Activated naive CD8-positive, alpha-beta T cell (primary cell): ENCODE data around the gene KRTAP19-8.
A peak's percentile ranks its signal among the peaks of the same experiment; 100 is the strongest.

Source experiments
- H3K27ac Mint-ChIP-seq: one replicate; pipeline ENCODE4 v1.8.0; 2021; ENCODE audit warnings: mixed read lengths
- H3K27me3 Mint-ChIP-seq: one replicate; pipeline ENCODE4 v1.8.0; 2021; ENCODE audit warnings: mixed read lengths
- H3K36me3 Mint-ChIP-seq: one replicate; pipeline ENCODE4 v1.8.0; 2021; ENCODE audit warnings: mixed read lengths
- H3K4me1 Mint-ChIP-seq: one replicate; pipeline ENCODE4 v1.8.0; 2021; ENCODE audit warnings: low read depth, mixed read lengths
- H3K4me3 Mint-ChIP-seq: one replicate; pipeline ENCODE4 v1.8.0; 2021; ENCODE audit warnings: mild to moderate bottlenecking, mixed read lengths
- H3K9me3 Mint-ChIP-seq: one replicate; pipeline ENCODE4 v1.8.0; 2021; ENCODE audit warnings: low read depth, mixed read lengths

Gene KRTAP19-8

DNA sequence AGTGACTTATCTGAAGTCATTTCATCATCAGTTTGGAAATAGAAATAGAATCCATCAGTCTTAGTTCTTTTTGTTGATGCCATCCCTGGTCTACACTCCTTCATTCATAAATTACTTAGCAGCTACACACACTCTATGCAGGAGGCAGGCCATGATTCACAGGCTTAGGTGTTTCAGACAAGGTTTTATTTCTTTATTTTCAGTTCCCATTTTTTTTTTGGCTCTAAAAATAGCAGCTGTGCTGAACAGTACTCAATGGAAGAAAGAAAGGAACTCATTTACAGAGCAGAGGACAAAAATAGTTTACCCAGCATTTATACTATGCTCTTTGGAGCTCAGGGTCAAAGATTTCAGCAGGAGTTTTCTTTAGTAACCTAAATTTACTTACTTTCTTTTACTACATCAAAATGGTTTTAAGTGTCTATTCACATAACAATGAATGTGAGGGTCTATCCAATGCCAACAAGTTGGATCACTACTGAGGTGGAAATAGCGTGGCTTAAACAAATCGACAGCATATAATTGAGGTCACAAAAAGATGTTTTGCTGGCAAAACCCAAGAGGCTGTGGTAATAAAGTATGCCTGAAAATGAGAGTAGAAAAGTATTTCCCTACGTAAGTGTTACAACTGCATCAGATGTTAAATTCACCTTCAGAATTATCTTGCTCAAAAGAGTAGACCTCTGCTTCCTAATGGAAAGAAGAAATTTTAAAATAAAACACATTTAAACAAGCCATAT is 7.7 kb downstream of the KRTAP19-8 start:
- peaks cover 3% of the 10 kb centered on the region for H3K9me3 Mint-ChIP-seq

DNA sequence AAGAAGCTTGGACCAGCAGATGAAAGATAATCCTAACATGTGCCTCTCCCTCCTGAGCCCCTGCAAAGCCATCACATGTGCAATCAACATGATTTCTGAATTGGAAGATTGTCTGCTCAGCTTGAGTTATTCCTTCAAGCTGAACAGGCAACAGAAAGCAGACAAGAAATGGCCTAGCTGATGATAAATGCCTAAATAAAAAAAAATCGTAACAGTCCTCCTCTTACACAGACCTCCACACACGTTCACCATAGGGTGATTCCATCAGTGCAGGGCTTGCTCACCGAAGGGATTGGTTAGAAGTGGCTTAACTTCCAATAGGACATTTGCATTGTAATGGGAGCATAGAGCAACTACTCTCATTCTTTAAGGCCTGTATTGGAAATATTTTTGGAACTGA is 14.6 kb downstream of the KRTAP19-8 start:
- Mint-ChIP-seq H3K4me3 (no peak overlapping the region), H3K9me3 (no peaks in the 10 kb centered on the region), H3K27me3 (peaks cover 20% of the 10 kb centered on the region), H3K27ac (no peak overlapping the region), H3K36me3 (no peaks in the 10 kb centered on the region), H3K4me1 (no peaks in the 10 kb centered on the region)

More for the DNA sequence above, 7.7 kb downstream of the KRTAP19-8 start:
- peaks cover 11% of the 10 kb centered on the region for H3K27me3 Mint-ChIP-seq
- H3K27ac Mint-ChIP-seq, result no peak overlapping the region
- H3K4me3 Mint-ChIP-seq, result no peak overlapping the region
- H3K36me3 Mint-ChIP-seq, result no peaks in the 10 kb centered on the region
- no peaks in the 10 kb centered on the region for H3K4me1 Mint-ChIP-seq

DNA sequence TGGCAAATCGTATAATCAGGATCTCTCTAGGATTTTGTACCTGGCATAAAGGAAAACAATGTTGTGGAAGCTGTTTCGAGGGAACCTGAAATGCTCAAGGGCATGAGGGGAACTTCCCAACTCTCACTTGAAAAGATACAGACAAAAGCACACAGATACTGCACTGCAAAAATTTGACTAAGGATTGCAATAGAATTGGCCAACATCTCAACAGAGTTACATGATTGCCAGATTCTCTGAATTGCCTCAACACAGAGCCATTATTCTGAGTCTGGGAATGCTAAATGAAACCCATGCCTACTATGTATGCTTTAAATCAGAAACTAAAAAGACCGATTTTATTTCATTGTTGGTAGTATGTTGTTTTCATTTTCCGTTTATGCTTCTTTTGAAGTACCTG is 16.0 kb downstream of the KRTAP19-8 start:
- Mint-ChIP-seq H3K9me3 (no peaks in the 10 kb centered on the region), H3K36me3 (no peaks in the 10 kb centered on the region), H3K27ac (no peak overlapping the region), H3K27me3 (peaks cover 17% of the 10 kb centered on the region), H3K4me3 (no peak overlapping the region), H3K4me1 (no peaks in the 10 kb centered on the region)

DNA sequence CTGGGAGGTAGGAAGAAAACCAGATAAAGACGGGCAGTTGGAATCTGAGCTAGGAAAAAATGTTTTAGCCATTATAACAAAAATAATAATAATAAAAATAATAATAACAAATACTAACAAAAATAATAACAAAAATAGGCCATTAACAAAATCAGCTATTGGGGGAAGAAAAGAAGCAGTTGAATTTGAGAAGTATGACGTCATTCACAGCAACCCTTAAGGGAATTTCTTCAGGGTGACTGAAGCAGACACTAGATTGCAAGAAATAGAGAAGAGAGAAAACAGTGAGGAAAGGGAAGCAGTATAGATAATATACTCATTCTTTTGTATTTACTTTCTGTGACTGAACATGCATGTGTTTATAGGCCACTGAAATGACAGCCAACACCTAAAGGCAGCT is 20.0 kb downstream of the KRTAP19-8 start:
- Mint-ChIP-seq H3K4me1 (peaks cover 2% of the 10 kb centered on the region), H3K4me3 (no peak overlapping the region), H3K27ac (no peak overlapping the region), H3K27me3 (peaks cover 8% of the 10 kb centered on the region), H3K36me3 (no peaks in the 10 kb centered on the region), H3K9me3 (no peaks in the 10 kb centered on the region)

DNA sequence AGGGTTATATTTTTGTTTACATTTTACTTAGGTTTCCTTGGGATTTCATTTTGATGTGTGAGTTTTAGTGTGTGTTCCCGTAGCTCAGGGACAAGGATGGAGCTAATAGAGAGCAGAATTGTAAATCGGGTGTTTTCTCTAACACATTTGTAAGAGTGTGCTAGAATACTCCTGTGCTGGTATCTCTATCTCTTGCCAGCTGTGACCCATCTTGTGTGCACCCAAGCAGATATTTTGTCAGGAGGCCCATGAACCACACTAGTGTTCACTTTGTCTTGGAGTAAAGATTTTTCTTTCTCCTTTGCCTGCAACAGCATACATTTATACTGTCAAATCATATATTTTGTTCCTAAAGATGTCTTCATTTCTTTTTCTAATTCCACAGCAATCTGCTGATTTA is 23.4 kb downstream of the KRTAP19-8 start:
- Mint-ChIP-seq H3K27ac (no peak overlapping the region), H3K27me3 (peaks cover 3% of the 10 kb centered on the region), H3K4me3 (no peak overlapping the region), H3K36me3 (no peaks in the 10 kb centered on the region), H3K9me3 (no peaks in the 10 kb centered on the region), H3K4me1 (peaks cover 17% of the 10 kb centered on the region)

DNA sequence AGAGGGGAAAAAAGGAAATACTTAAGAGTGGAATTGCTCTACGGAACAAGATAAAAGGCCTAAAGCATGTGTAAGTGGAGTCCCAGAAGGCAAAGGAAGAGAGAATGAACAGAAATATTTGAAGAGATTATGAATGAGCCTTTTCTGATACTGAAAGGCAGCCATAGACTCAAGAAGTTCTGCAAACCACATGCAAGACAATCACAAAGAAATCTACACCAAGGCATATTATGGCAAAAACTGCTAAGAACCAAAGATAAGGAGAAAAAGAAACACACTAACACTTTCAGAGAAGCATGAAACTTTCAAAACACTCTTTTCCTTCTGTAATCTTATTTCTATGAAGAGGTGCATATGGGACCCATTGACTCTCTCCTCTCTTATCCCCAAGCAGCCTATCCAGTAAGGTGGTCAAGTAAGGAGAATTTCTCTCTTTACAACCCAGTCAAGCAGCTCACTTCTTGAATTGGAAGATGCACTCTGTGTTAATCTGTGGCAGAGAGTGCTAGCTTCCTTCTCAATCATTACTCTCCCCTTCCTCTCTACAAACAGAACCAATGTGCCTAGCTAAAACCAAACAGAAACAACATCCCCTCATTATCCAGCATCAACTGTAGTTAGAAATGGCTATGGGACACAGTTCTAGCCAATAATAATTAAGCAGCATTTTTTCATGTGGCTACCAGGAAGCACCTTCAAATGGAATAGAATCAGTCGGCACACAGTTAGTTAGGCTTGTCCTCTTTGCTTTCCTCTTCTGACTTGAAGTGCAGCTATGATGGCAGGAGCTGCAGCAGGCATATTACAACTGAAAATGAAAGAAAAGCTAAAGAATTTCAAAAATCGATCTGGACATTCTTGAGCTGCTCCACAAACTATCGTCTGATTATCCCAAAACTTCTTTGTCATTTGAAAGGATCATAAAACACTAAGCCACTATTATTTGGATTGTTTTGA is 25.9 kb downstream of the KRTAP19-8 start:
- Mint-ChIP-seq H3K27ac (no peak overlapping the region), H3K36me3 (no peaks in the 10 kb centered on the region), H3K27me3 (peaks cover under 1% of the 10 kb centered on the region), H3K9me3 (no peaks in the 10 kb centered on the region), H3K4me1 (peaks cover 17% of the 10 kb centered on the region), H3K4me3 (peak overlapping the region; percentile 1)

DNA sequence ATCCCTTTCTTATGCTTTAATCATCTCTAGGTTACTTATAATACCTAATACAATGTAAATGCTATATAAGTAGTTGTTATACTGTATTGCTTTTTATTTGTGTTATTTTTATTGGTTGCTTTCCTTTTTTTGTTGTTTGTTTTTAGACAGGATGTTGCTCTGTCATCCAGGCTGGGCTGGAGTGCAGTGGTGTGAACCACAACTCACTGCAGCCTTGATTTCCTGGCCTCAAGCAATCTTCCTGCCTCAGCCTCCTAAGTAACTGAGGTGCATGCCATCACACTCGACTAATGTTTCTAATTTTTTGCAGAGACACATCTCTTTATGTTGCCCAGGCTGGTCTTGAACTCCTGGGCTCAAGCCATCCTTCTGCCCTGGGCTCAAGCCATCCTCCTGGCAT is 26.9 kb downstream of the KRTAP19-8 start:
- Mint-ChIP-seq H3K4me1 (peaks cover 17% of the 10 kb centered on the region), H3K9me3 (no peaks in the 10 kb centered on the region), H3K27me3 (peaks cover 7% of the 10 kb centered on the region), H3K36me3 (no peaks in the 10 kb centered on the region), H3K4me3 (no peak overlapping the region), H3K27ac (no peak overlapping the region)

DNA sequence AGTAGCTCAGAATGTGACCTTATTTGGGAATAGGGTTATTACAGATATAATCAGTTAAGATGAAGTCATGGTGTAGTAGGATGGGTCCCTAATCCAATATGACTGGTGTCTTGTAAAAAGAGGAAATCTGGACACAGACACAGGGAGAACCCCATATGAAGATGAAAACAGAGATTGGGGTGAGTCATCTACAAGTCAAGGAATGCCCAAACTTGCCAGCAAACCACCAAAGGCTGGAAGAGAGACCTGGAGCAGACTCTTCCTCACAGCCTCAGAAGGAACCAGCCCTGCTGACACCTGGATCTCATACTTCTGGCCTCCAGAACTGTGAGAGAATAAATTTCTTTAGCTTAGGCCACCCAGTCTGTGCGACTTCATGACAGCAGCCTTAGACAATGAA is 29.9 kb downstream of the KRTAP19-8 start:
- peaks cover 7% of the 10 kb centered on the region for H3K27me3 Mint-ChIP-seq
- no peaks in the 10 kb centered on the region for H3K9me3 Mint-ChIP-seq
- H3K4me3 Mint-ChIP-seq, result no peak overlapping the region
- no peak overlapping the region for H3K27ac Mint-ChIP-seq
- H3K4me1 Mint-ChIP-seq, result peaks cover 16% of the 10 kb centered on the region
- H3K36me3 Mint-ChIP-seq, result no peaks in the 10 kb centered on the region

DNA sequence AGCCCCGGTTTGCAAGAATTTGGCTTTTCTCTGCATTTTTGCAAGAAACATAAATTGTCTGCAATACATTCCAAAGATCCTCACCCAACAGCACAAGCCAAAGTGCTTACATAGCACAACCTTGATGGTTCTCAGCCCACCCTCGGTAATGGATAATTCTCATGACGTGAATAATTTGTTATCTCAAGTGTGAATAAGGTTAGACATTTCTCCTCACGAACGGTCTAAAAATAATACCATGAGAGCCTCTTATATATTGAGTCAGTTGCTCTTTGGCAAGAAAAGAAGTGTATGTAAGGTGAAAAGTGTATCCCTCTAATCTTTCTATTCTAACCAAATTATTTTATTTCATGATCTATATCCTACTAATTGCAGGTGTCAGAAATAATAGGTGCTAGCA is 33.3 kb downstream of the KRTAP19-8 start:
- Mint-ChIP-seq H3K9me3 (no peaks in the 10 kb centered on the region), H3K4me1 (no peaks in the 10 kb centered on the region), H3K4me3 (no peak overlapping the region), H3K36me3 (no peaks in the 10 kb centered on the region), H3K27ac (no peak overlapping the region), H3K27me3 (peaks cover 10% of the 10 kb centered on the region)

DNA sequence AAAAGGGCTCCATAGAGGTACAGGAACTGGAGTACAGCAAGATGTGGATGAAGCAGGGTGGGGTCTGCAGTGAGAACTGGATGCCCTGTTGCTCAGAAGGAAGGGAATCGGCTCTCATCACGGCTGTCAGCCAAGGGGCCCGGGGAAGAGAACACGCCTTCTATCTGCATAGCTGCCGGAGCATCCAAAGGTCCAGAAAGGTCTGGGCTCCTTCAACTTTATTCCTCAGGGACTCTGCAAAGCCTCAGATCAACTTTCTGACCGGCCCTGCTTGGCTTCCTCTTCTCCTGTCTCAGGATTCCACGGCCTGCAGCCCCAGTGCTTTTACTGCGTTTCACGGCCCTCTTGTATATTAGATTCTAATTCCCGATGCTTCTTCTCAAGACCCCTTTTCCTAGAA is 34.8 kb downstream of the KRTAP19-8 start:
- no peaks in the 10 kb centered on the region for H3K4me1 Mint-ChIP-seq
- H3K27ac Mint-ChIP-seq, result no peak overlapping the region
- no peaks in the 10 kb centered on the region for H3K9me3 Mint-ChIP-seq
- no peak overlapping the region for H3K4me3 Mint-ChIP-seq
- peaks cover 10% of the 10 kb centered on the region for H3K27me3 Mint-ChIP-seq
- H3K36me3 Mint-ChIP-seq, result no peaks in the 10 kb centered on the region

DNA sequence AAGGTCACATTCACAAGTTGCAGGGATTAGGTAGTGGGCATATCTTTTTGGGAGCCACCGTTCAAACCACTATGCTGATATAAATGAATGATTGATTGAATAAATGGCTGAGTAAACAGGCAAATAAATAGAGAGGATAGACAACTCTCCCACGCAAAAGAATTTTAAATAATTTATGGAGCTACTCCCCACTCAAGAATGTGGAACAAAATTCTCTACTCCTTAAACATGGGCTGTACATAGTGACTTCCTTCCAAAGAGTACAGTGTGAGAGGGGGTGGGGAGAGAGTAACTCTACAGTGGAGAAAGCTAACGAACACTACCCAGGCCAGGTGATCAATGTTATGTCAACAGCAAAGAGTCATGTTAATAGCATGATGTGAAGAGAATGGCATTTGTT is 40.7 kb downstream of the KRTAP19-8 start:
- no peaks in the 10 kb centered on the region for H3K9me3 Mint-ChIP-seq
- no peaks in the 10 kb centered on the region for H3K36me3 Mint-ChIP-seq
- no peak overlapping the region for H3K27ac Mint-ChIP-seq
- H3K4me3 Mint-ChIP-seq, result no peak overlapping the region
- no peaks in the 10 kb centered on the region for H3K4me1 Mint-ChIP-seq
- H3K27me3 Mint-ChIP-seq, result peaks cover 3% of the 10 kb centered on the region

DNA sequence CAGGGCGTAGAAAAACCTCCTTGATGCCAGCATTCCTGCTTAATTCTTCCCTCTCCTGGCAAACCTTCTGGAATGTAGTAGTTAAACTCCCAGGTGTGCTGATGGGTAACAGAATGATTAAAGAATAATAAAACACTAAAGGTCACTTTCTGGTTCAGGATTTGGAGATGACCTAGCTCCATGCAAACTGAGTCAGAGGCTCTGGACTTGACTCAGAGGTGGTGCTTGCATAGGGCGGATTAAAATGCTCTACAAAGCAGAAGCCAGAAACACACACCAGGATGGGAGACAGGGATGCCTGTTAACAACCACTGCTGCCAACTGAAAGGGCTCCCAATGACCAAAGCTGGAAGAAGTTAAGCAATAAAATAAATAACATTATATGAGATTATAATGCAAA is 41.5 kb downstream of the KRTAP19-8 start:
- peaks cover 6% of the 10 kb centered on the region for H3K27me3 Mint-ChIP-seq
- no peak overlapping the region for H3K27ac Mint-ChIP-seq
- H3K4me1 Mint-ChIP-seq, result no peaks in the 10 kb centered on the region
- H3K9me3 Mint-ChIP-seq, result no peaks in the 10 kb centered on the region
- no peaks in the 10 kb centered on the region for H3K36me3 Mint-ChIP-seq
- H3K4me3 Mint-ChIP-seq, result no peak overlapping the region

DNA sequence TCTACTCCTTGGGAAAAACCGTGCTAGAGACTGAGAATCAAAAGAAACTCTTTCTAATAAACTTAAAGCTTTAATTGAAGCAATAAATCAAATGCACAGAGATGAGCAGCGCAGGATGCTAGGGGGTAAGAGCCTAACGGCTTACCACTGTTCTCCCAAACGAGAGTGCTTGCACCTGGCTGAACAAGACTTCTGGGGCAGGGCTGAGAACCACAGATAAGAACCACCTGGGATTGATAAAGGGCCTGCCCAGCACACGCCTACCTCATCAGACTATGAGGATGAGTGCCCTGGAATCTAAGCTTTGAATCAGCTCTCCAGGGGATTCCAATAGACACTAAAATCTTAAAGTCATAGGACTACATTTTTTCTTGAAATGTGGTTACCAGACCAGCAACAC is 43.3 kb downstream of the KRTAP19-8 start:
- Mint-ChIP-seq H3K4me3 (no peak overlapping the region), H3K36me3 (no peaks in the 10 kb centered on the region), H3K9me3 (no peaks in the 10 kb centered on the region), H3K27me3 (peaks cover 7% of the 10 kb centered on the region), H3K4me1 (no peaks in the 10 kb centered on the region), H3K27ac (no peak overlapping the region)

DNA sequence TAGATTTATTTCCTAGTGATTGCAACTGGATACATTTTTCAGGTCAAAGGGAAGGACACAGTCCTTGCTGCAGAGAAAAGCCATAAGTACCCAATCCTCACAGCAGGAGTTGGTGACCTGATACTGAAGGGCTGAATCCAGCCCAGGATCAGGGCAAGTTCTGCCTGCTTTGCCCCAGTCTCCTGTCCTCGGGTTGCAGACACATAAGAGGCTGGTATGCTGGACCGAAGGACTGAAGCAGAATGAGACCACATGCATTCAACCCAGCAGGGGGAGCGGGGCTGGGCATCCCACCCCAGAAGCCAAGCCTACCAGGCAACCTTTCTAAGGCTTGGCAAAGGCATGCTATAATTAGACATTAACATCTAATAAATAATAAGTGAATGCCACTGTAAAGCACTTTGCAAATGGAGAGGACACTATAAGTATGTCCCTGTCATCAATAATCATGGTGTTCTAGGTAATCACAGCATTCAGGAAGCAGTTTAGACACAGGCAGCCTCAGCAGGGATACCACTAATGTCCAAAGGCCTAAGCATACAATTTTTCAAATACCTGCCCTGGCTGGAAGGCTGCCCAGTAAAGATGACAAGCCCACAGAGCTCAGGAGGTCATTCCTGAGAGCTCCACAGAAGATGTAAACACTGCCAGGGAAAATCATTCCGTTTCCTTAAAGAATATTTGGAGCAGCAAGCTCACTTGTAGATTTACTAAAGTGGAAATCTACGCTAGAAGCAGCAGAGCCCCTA is 47.6 kb downstream of the KRTAP19-8 start:
- Mint-ChIP-seq H3K27me3 (peaks cover 10% of the 10 kb centered on the region), H3K9me3 (no peaks in the 10 kb centered on the region), H3K4me3 (no peak overlapping the region), H3K27ac (no peak overlapping the region), H3K36me3 (no peaks in the 10 kb centered on the region), H3K4me1 (no peaks in the 10 kb centered on the region)

DNA sequence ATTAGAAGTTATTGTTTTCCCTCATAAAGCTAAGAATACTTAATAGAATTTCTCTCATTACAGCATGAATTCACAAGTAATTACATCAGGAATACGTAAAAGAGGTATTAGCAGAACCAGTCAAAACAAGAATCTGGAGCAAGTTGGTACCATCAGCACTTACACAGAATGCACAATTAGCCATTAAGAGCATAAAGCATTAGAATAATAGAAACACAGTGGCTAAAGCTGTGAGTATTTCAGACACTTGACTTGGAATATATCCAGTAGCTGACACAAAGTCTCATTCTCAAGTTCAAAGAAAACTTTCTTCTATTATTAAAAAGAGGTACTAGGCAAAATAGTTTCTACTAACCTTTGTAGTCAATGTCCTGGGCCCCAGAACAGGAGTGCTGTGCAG is 49.6 kb downstream of the KRTAP19-8 start:
- H3K36me3 Mint-ChIP-seq, result no peaks in the 10 kb centered on the region
- H3K4me1 Mint-ChIP-seq, result no peaks in the 10 kb centered on the region
- peaks cover 8% of the 10 kb centered on the region for H3K27me3 Mint-ChIP-seq
- no peak overlapping the region for H3K27ac Mint-ChIP-seq
- H3K9me3 Mint-ChIP-seq, result no peaks in the 10 kb centered on the region
- H3K4me3 Mint-ChIP-seq, result no peak overlapping the region
